ENCODE measurements around the gene MXD1.
A peak's percentile ranks its signal among the peaks of the same experiment; 100 is the strongest.
"Not testable (repeated sequence)": the region's sequence is repeated elsewhere in the genome, so short reads cannot be mapped to it uniquely, and the experiment has no call there.

Gene MXD1

DNA sequence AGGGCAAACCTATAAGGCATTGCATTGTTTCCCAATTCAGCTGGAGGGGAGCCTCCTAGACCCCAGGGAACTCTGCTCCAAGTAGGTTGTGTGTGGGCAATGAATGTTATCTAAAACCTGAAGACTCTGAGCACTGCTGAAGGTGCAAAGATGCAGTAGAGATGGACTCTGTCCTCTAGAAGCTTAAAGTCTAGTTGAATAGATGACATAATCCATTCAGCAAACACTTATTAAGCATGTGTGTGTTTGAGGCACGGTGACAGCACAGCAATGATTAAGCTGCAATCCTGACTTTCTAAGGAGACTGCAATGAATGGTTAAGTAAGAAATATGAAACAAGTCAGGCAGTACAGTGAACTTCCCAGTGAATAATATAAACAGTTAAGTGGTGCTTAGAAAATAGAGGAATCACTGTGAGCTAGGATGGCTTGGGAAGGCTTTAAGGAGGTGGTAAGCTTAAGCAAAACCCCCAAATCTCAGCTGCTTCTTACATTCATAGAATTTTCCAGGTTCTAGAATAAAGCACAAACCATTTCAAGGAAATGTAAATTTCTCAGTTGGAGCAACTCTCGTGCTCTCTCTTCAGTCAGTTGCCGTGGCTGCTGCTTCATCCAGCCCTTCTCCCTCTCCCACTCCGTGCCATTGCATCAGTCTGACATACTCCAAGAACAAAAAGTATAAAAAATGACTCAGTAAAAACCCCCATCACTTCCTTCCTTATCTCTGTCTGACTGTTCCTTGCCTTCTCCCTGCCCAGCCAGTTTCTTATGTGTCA, 19.1 kb downstream of the MXD1 start:
- DNase-seq (ENCODE audit: low read depth in 2 of 2): no peak

DNA sequence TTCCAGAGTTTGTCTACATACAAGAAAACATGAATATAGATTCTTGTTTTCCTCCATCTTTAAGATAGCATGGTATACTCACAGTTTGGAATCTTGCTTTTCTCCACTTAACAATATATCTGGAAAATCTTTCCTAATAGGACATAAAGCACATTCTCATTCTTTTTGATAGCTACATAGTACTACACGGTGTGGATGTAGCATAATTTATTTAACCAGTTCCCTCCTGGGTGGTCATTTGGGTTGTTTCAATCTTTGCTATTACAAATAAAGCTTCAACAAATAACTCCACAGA, 19.7 kb downstream of the MXD1 start:
- no peak for DNase-seq (ENCODE audit: low read depth in 2 of 2)

DNA sequence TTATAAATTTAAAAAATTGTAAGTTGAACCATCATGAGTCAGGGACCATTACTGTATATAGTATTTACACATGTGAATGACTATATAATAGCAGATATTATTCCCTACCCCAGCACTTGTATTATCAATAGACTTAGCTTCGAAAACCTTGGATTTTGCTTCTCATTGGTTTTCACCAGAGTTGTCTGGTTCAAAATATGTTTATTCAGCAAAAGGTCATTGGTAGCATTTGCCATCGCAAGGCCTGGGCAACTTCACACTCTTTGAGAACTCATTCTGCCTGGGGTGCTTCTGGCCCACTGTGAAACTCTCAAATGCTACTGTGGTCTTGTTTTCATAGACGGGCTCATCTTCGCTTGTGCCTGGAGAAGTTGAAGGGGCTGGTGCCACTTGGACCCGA, 20.1 kb downstream of the MXD1 start:
- DNase-seq (ENCODE audit: low read depth in 2 of 2): no peak

DNA sequence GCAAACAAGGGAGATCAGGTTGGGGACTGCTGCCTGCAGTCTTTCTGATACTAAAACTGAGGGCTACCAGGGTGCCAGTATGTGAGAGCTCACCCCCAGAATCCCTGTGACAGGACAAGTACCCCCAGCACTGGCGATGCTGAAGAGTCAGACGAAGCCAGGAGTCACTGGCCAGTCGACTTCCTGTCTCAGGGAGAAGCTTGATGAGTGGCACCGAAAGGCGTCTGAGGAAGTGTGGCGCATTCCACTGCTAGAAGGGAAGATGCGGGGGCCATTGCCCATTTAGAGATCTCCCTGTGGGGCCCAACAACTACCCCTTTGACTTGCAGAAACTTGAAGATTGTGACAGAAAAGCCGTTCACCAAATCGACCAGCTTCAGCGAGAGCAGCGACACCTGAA, 22.0 kb downstream of the MXD1 start:
- DNase-seq (ENCODE audit: low read depth in 2 of 2): no peak

DNA sequence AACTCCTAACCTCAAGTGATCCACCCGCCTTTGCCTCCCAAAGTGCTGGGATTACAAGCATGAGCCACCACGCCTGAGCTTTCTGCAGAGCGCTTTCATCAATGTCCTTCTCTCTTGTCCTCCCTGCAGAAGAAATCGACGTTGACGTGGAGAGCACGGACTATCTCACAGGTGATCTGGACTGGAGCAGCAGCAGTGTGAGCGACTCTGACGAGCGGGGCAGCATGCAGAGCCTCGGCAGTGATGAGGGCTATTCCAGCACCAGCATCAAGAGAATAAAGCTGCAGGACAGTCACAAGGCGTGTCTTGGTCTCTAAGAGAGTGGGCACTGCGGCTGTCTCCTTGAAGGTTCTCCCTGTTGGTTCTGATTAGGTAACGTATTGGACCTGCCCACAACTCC, 23.1 kb downstream of the MXD1 start:
- DNase-seq (ENCODE audit: low read depth in 2 of 2): no peak

DNA sequence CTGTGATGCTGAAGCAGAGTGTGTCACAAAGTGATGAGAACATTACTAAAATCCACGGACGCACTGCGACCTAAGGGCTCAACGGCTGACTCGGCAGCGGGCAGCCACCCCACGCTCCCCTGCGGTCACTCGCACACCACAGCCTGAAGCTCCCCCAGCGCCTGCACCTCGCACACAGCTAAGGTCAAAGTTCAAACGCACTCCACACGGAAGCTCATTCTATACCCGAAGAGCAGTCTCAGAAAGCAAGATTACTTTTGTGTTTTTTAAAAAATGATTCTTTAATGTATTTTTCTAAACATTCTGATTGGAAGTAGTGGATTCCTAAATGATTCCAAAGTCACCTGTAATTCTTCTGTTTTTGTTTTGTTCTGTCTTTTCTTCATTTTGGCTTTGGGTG, 24.8 kb downstream of the MXD1 start:
- DNase-seq (ENCODE audit: low read depth in 2 of 2): no peak

DNA sequence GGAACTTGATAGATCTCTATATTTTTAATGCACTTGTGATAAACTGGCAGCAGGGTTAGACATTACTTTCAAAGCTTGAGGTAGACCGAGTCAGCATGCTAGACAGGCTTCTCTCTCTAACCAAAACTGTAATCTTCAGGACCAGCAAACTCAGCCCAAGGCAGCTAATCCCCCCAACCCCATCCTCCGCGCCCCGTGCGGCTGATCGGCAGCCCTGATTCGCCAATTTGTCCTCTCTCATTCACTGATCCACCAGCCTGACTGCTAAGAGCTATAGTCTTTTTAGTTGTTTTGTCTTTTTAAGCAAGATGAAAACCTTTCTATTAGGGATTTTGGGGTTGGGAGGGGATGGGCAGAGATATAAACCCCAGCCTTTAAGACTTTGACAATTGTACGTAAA, 25.8 kb downstream of the MXD1 start:
- DNase-seq (ENCODE audit: low read depth in 2 of 2): no peak

- no peak for DNase-seq (ENCODE audit: low read depth in 2 of 2)
Measured at GRCh38 chr2:69943000-69943842, 28.3 kb downstream of the MXD1 start.

DNA sequence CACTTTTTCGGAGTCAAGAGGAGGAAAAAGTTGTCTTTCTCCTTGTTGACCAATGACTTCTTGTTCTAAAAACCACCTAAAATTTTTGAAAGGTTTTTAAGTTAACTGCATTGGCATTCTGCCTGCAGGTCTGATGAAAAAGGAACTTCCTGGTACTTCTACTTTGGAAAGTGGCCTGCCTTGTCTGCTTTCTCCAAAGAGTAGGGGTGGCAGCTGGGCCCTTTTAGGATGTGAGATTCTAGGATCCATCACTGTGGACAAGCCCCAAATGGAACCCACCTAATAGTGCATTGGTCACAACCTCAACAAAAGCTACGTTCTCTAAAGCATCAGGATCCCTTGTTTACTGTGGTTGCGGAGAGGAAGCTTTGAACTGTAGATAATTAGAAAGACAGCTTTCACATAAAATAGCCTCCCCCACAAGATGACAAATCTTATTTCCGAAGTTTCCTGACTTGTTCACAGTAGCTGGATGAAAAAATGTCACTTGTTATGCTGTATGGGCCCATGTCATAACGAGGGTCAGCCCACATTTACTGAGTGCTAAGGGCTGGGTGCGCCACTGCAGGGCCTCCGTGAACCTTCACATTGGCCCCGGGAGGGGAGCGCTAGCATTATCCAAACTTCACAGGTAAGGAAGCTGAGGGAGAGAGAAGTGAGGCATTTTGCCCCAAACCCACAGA, 29.1 kb downstream of the MXD1 start:
- DNase-seq (ENCODE audit: low read depth in 2 of 2): no peak

DNA sequence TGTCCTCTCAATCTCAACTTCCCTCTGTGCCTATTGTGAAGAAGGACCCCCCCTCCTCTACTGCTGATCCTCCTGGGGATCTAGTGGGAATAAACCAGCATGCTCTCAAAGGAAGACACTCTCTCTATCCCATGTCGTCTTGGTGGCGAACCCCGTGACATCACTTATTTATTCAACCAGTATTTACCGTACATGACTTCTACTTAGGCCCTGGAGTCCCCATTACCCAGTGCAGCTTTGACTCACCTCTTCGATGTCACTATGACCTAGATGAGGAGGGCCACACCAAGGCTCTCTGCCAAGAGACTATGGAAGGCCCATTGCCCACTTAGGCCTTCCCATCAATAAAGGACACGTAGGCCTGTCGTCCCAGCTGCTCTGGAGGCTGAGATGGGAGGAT, 29.8 kb downstream of the MXD1 start:
- DNase-seq (ENCODE audit: low read depth in 2 of 2): no peak

GRCh38 chr2:69945441-69945840, 30.5 kb downstream of the MXD1 start:
- DNase-seq (ENCODE audit: low read depth in 2 of 2): no peak

- no peak for DNase-seq (ENCODE audit: low read depth in 2 of 2)
Measured at GRCh38 chr2:69945941-69946340, 31.0 kb downstream of the MXD1 start.

DNA sequence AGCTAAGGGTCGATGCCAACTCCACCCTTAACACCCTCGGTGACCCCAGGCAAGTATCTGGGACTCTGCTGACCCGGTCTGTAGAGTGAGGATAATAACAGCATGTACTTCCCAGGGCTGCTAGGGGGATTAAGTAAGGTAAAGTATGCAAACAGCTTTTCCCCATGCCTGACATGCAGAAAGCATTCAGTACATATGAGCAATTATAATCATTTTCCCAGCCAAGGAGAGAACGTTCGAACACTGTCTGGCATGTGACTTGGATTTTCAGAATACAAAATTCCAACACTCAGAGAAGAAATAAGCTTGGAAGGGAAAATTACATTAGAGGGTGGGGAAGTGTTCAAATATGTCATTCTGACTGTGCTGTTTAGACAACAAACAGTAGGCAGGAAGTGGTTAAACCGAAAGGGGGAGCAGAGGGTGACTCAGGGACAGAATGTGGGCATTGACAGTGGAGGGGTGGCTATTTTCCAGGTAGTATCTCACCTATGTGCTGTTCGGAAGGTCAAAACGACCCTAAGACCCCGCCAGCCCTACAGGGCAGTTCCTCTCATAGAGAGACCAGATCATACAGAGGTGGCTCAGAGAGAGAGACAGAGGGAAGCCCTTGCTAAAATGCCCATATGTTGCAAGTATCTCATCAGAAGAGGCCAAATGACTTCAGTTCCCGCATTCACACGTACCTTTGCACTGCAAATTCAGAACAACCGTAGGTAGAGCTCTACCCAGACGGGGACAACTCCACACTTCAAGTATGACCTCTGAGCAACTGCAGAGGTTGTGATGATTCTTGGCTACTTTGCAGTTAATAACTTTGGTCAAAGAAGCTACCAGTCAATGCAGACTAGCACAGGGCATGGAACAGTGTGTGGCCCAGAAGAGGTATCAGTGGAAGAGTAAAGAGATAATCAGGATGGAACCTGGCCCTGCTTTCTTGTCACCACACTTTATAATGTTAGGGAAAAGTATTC, 31.7 kb downstream of the MXD1 start:
- DNase-seq (ENCODE audit: low read depth in 2 of 2): peak; percentile 25 to 35

DNA sequence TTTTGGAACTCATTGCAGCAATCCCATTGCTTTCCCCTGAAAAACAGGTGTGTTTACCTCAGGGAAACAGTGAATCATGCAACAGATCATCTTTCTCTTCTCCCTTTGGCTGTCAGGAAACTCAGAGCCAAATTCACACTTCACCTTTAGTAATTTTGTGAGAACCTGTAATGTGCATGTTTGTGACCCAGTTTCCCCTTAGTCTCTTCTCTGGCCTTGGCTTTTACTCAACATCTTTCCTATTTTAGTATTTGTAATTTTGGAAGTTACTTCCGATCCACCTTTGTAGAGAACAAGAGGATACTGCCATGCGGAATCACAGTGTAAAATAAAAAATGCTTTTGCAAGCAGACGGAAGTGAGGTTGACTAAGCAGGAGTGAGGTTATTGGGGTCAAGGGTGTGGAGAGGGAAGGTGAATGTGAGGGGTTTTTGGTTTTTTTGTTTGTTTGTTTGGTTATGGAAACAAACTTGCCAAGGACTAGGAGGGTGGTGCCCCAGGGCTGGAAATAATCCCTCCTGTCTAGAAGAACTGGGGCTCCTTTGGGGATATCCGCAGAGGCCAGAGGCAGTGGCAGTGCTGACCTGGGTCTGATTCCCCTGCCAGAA, 32.5 kb downstream of the MXD1 start:
- no peak for DNase-seq (ENCODE audit: low read depth in 2 of 2)

DNA sequence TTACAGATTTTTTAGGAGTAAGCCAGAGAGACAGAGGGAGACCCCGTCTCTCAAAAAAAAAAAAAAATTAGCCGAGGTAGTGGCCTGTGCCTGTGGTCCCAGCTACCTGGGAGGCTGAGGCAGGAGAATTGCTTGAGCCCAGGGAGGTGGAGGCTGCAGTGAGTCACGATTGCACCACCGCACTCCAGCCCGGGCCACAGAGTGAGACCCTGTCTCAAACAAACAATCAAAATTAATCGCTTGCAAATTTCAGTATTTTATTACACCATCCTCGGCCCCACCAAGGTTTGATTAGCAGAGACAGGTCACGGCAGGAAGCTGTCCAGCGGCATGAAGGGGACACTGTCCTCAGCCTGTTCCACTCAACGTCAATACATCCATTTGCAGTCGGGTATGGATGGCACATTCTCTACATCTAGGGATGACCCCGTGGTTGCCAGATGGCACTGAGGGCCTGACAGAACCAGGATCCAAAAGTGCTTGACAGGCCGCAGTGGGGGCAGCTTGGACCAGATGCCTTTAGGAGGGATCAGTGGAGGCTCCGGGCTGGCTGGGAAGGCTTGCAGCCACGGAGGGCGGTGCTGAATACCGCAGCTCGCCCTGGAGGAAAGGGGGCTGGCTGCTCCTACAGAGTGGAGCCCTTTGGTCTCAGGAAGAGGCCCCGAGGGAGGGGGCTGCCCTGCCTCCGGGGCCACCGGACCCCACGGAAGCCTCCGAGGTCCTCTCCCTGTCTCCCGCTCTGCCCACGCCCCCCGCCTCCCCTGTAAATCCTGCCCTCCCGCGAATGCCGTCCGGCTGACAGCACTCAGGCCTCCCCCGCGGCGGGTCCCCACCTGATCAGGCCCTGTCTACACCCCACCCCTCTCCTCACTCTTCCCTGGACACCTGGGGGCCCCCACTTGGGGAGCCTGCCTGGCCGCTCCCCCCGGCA, 33.4 kb downstream of the MXD1 start:
- no peak for DNase-seq (ENCODE audit: low read depth in 2 of 2)

DNA sequence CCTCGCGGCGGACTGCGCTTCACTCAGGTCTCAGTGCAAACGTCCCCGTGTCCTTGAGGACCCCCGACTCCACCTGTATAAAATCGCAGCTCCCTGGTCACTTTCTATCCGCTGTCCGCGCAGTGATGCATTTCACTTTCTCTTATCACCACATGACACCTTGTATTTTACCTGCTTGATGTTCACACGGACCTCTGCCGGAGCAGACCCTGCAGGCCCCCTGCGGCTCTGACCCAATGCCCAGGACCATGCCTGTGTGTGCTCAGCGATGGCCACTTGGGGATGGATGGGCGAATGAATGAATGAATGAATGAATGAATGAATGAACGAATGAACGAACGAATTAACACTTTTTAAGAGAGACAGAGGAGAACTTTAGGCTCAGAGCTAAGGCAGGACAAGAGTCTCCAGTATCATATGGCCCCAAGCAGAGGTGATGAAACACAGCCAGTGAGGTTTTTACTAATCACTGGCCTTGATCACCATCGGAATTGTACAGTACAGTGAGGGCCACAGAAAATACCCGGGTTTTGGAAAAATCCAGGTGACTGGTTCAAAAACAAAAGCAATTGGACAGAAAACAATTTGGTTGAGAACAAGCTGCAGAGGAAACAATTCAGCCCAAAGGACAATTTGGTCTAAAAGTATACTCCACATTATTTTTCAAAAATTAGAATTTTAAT, 34.2 kb downstream of the MXD1 start:
- no peak for DNase-seq (ENCODE audit: low read depth in 2 of 2)

DNA sequence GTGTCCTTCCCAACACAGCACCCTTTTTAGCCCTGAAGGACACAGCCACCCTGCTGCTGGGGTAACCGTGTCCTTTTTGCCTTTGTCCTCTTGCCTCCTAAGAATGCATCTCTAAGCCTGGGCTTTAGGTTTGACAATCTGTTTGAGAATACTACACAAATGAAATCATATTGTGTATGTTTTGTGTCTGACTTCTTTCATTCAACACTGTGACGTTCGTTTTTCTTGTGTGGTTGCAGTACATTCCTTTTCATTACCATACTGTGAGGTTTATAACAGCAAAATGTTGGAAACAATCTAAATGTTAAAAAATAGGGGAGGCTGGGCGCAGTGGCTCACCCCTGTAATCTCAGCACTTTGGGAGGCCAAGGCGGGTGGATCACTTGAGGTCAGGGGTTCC, 35.3 kb downstream of the MXD1 start:
- no peak for DNase-seq (ENCODE audit: low read depth in 2 of 2)

DNA sequence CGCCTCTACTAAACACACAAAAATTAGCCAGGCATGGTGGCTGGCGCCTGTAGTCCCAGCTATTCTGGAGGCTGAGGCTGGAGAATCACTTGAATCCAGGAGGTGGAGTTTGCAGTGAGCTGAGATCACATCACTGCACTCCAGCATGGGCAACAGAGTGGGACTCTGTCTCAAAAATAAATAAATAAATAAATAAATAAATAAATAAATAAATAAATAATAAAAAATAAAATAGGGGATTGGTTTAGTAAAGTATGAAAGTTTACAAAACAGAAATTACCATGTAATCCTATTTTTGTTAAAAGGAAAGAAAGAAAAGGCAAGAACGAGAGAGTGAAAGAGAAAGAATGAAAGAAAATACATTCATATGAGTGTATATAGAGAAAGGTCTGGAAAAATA, 35.8 kb downstream of the MXD1 start:
- DNase-seq (ENCODE audit: low read depth in 2 of 2): not testable (repeated sequence)

- no peak for DNase-seq (ENCODE audit: low read depth in 2 of 2)
Measured at GRCh38 chr2:69952336-69953115, 37.6 kb downstream of the MXD1 start.

Measured in stimulated activated CD8-positive, alpha-beta memory T cell treated with anti-CD3 and anti-CD28 coated beads, Interleukin-15, amount 100 ng/mL, for 4 hours (primary cell).